ENCODE measurements around the gene MORC2.

Gene MORC2

DNA sequence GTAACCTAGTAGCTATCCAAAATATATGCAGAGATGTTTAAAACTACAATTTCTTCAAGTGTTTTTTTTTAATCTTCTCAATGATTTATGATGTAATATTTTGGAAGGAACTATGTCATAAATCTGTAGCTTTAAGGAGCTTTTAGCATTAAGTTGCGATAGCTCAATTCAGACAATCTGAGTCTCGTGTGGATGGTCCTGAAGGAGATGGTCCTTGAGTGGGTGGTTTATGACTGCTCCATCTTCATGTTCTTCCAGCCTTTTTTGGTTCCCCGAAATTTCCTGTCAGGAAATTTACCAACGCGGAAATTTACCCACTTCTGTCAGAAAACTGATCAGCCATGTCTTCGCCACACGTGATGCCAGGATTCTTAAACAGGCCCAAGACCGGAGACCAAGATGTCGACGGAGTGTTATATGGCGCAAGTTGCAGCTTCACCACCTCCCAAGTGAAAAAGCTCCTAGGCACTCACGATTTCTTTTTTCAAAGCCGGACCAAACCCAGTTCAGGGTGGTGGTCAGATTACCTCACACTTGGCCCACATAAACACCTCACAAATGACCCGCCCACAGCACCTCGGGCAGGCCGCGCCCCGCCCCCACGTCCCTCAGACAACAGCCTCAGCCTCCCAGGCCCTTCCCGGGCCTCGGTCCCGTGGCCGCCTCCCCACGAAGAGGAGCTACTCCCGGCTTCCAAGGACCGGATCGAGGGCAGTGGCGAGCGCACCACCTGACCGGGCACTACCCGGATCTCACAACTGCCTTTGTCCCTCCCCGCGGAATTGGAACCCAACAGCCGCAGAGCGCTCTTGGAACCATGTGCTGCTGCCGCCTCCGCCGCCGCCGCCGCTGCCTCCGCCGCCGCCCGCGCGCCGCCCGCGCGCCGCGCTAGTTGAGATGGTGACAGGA lies at the start of gene MORC2:
TSS of gene MORC2 (minus strand) at position 760 of the 909 bp plus-strand sequence. CDS start 885 bp downstream, outside the sequence.
- TF ChIP-seq, protein P1, sequence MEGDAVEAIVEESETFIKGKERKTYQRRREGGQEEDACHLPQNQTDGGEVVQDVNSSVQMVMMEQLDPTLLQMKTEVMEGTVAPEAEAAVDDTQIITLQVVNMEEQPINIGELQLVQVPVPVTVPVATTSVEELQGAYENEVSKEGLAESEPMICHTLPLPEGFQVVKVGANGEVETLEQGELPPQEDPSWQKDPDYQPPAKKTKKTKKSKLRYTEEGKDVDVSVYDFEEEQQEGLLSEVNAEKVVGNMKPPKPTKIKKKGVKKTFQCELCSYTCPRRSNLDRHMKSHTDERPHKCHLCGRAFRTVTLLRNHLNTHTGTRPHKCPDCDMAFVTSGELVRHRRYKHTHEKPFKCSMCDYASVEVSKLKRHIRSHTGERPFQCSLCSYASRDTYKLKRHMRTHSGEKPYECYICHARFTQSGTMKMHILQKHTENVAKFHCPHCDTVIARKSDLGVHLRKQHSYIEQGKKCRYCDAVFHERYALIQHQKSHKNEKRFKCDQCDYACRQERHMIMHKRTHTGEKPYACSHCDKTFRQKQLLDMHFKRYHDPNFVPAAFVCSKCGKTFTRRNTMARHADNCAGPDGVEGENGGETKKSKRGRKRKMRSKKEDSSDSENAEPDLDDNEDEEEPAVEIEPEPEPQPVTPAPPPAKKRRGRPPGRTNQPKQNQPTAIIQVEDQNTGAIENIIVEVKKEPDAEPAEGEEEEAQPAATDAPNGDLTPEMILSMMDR (IDR thresholded peaks at IDR 0.05; ENCODE audit: low read depth, low read length): no peak
- H3K4me3 ChIP-seq (ENCODE audit: low read depth, low read length): peak within 1 kb of the TSS; percentile 84

GRCh38 chr22:31005535-31005934 lies 37.0 kb upstream of the MORC2 start:
- TF ChIP-seq, protein P1 (IDR thresholded peaks at IDR 0.05; ENCODE audit: low read depth, low read length): no peak

DNA sequence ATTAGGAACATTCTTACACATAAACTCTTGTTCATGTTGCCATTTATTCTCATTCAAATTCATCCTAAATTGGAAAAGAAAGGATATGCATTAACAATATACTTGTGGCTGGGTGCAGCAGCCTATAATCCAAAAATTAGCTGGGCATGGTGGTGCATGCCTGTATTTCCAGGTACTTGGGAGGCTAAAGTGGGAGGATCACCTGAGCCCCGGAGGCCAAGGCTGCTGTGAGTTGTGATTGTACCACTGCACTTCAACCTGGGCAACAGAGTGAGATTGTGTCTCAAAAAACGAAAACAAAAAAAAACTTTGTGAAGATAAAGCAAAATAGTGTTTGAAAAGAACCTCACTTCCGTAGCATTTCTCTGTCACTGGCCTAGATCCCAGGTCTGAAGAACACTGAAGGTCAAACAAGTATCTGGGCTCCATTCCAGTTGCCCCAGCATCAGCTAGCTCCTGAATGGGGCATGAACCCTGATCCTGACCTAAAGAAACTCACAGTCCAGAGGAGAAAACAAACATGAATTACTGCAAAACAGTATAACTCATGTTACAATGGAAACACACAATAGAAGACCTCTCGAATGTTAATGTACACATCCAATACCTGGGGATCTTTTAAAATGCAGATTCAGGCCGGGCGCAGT lies 32.7 kb upstream of the MORC2 start:
- TF ChIP-seq, protein P1 (IDR thresholded peaks at IDR 0.05; ENCODE audit: low read depth, low read length): no peak
- H3K4me3 ChIP-seq (ENCODE audit: low read depth, low read length): no peak overlapping the region

More at GRCh38 chr22:31005535-31005934, 37.0 kb upstream of the MORC2 start:
- H3K4me3 ChIP-seq (ENCODE audit: low read depth, low read length): no peak overlapping the region

DNA sequence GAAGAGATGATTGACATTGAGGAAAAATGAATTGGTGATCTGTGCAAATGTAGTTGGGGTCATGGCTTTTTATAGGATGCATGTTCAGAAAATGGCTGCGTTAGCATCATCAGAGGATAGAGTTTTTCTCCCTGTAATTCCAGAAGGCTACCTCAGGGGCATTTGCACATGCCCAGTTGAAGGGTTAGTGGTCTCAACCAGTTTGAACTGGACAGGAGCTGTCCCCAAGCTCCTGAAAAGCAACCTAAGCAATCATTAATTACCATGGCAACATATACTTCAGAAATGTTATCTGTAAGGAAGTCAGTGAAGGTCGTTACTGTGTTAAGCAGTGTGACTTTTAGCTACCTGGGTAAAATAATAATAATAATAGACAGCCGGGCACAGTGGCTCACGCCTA lies 29.8 kb upstream of the MORC2 start:
- H3K4me3 ChIP-seq (ENCODE audit: low read depth, low read length): no peak overlapping the region
- TF ChIP-seq, protein P1 (IDR thresholded peaks at IDR 0.05; ENCODE audit: low read depth, low read length): no peak

DNA sequence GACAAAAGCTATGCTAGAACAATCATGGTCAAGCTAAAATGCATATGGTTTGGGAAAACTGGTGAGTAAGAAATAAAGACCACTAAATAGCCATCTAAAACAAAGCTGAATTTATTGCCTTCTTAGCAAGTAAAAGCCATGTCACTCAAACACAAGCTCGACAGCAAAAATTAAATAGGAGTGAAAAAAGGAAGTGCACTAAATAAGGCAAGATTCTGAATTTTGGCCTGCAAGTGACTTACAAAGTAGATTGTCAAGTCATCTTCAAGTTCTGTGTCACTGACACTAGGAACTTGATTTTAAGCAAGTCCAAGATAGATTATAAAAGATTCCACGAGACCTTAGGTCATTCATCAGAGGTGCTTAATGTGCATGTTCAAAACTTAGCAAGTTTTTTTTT lies 27.9 kb upstream of the MORC2 start:
- no peak overlapping the region for H3K4me3 ChIP-seq (ENCODE audit: low read depth, low read length)
- TF ChIP-seq, protein P1 (IDR thresholded peaks at IDR 0.05; ENCODE audit: low read depth, low read length): no peak

DNA sequence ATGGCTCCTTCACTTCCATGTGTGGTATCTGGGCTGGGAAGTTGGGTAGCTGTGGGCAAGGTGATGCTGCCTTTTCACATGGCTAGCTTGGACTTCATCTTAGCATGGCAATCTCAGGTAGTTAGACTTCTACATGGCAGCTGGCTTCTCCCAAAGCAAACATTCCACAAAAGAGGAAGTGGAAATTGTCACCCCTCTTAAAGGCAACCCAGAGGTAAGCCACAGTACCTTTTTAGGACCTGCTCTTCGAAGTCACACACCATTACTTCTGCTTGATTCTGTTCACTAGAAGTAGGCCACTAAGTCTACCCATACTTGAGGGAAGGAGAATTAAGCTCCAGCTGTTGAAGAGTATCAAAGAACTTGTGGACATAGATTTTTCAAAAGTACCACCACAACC lies 26.4 kb upstream of the MORC2 start:
- no peak overlapping the region for H3K4me3 ChIP-seq (ENCODE audit: low read depth, low read length)
- TF ChIP-seq, protein P1 (IDR thresholded peaks at IDR 0.05; ENCODE audit: low read depth, low read length): no peak

DNA sequence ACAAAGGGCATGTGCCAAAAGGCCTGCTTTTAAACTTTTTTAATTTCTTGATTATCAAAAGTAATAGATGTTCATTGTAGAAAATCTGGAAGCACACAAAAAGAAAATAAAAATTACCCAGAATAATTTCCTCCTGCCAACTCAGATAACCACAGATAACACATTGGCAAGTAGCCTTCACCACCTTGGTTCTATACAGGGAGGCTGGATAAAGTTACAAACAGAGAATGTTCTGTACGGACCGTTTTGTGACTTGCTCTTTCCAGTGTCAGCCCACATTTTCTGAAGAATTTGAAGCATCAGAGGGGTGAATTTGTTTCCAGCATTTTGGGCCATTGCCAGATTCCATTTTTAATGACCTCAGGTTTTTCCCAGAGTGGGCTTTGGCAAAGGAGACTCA lies 24.0 kb upstream of the MORC2 start:
- H3K4me3 ChIP-seq (ENCODE audit: low read depth, low read length): no peak overlapping the region
- TF ChIP-seq, protein P1 (IDR thresholded peaks at IDR 0.05; ENCODE audit: low read depth, low read length): no peak

All from WI38 (cell line).